Neural cell (in vitro differentiated cells): Measurements from ENCODE around the gene COL19A1. TPM values are rescaled to one million over a fixed set of nuclear protein-coding genes. Genes with fewer than 3 reads are reported as not detected.

Experiments
- H2AFZ ChIP-seq: fragments of 200-600, 300-800 bp; sonication (generic), shearing (Covaris generic); 2 replicates; pipeline ENCODE4 v1.6.0; 2014; ENCODE audit warnings: low read depth, mild to moderate bottlenecking, antibody characterized with exemption, low read length, moderate library complexity
- H3F3A ChIP-seq: fragments of 200-600 bp; shearing (Covaris generic); 2 replicates; pipeline ENCODE4 v1.6.1; 2016; ENCODE audit warnings: mild to moderate bottlenecking, moderate library complexity, mixed read lengths, antibody characterized with exemption, low read length; ENCODE audit not compliant: insufficient read depth, poor library complexity, severe bottlenecking
- H3K27ac ChIP-seq: fragments of 200-600, 300-800 bp; sonication (generic), shearing (Covaris generic); 2 replicates; pipeline ENCODE4 v1.5.1; 2014; ENCODE audit warnings: mild to moderate bottlenecking, low read length, moderate library complexity
- H3K27me3 ChIP-seq: fragments of 300-800, 200-600 bp; sonication (generic), shearing (Covaris generic); 2 replicates; pipeline ENCODE4 v1.6.0; 2014; ENCODE audit warnings: mild to moderate bottlenecking, low read depth, low read length, moderate library complexity; ENCODE audit not compliant: insufficient read depth
- H3K36me3 ChIP-seq: fragments of 300-800, 200-600 bp; sonication (generic), shearing (Covaris generic); 2 replicates; pipeline ENCODE4 v1.5.1; 2014; ENCODE audit warnings: mild to moderate bottlenecking, antibody characterized with exemption, low read length, moderate library complexity; ENCODE audit not compliant: insufficient read depth
- H3K4me2 ChIP-seq: fragments of 300-800, 200-600 bp; sonication (generic), shearing (Covaris generic); 2 replicates; pipeline ENCODE4 v1.6.0; 2014; ENCODE audit warnings: mild to moderate bottlenecking, low read length
- H3K4me3 ChIP-seq: fragments of 300-800, 200-600 bp; sonication (generic), shearing (Covaris generic); 2 replicates; pipeline ENCODE4 v1.5.1; 2014; ENCODE audit warnings: mild to moderate bottlenecking, low read length, moderate library complexity
- H3K79me2 ChIP-seq: fragments of 200-600 bp; shearing (Covaris generic); replicated peaks from 2 replicates; pipeline ENCODE4 v1.6.0; 2014; ENCODE audit warnings: mild to moderate bottlenecking, low read length, moderate library complexity; ENCODE audit not compliant: insufficient read depth
- H3K9ac ChIP-seq: fragments of 300-800, 200-600 bp; sonication (generic), shearing (Covaris generic); 2 replicates; pipeline ENCODE4 v1.6.1; 2016; ENCODE audit warnings: mild to moderate bottlenecking, low read length, mixed read lengths
- H3K9me2 ChIP-seq: fragments of 200-600 bp; shearing (Covaris generic); 2 replicates; pipeline ENCODE4 v1.6.1; 2016; ENCODE audit warnings: mild to moderate bottlenecking, low read length, mixed read lengths; ENCODE audit not compliant: insufficient read depth
- H3K9me3 ChIP-seq: fragments of 200-600, 300-800 bp; sonication (generic), shearing (Covaris generic); 2 replicates; pipeline ENCODE4 v1.6.1; 2016; ENCODE audit warnings: mild to moderate bottlenecking, mixed run types, low read length, moderate library complexity, mixed read lengths
- H4K20me1 ChIP-seq: fragments of 200-600 bp; shearing (Covaris generic); 2 replicates; pipeline ENCODE4 v1.6.1; 2016; ENCODE audit warnings: mild to moderate bottlenecking, mixed run types; ENCODE audit not compliant: insufficient read depth
- CTCF ChIP-seq: fragments of 450-650 bp; IDR thresholded peaks from 2 replicates; pipeline ENCODE4 v1.5.1; 2014; ENCODE audit warnings: antibody characterized with exemption, mild to moderate bottlenecking, moderate library complexity; ENCODE audit not compliant: poor library complexity, severe bottlenecking
- EP300 ChIP-seq: fragments of 450-650 bp; conservative IDR thresholded peaks from 2 replicates; pipeline ENCODE4 v1.6.1; 2014; ENCODE audit warnings: antibody characterized with exemption, mild to moderate bottlenecking, moderate library complexity; ENCODE audit not compliant: poor library complexity, severe bottlenecking
- EZH2 ChIP-seq: fragments of 200-600, 300-800 bp; shearing (Covaris generic), sonication (generic); IDR thresholded peaks from 2 replicates; pipeline ENCODE4 v1.6.1; 2014; ENCODE audit warnings: antibody characterized with exemption, low read length, borderline replicate concordance, mild to moderate bottlenecking; ENCODE audit not compliant: insufficient read depth, poor library complexity, severe bottlenecking
- MXI1 ChIP-seq: fragments of 450-650 bp; conservative IDR thresholded peaks from 2 replicates; pipeline ENCODE4 v1.6.1; 2014; ENCODE audit warnings: antibody characterized with exemption, mild to moderate bottlenecking; ENCODE audit not compliant: poor library complexity, severe bottlenecking
- POLR2AphosphoS5 ChIP-seq: IDR thresholded peaks from 2 replicates; pipeline ENCODE4 v1.6.1; 2012
- RAD21 ChIP-seq: fragments of 450-650 bp; conservative IDR thresholded peaks from 2 replicates; pipeline ENCODE4 v1.6.1; 2014; ENCODE audit warnings: antibody characterized with exemption, mild to moderate bottlenecking, moderate library complexity
- REST ChIP-seq: IDR thresholded peaks from 2 replicates; pipeline ENCODE4 v1.6.1; 2012; ENCODE audit warnings: borderline replicate concordance
- SMC3 ChIP-seq: fragments of 450-650 bp; conservative IDR thresholded peaks from 2 replicates; pipeline ENCODE4 v1.6.1; 2014; ENCODE audit warnings: antibody characterized with exemption, mild to moderate bottlenecking, moderate library complexity; ENCODE audit not compliant: poor library complexity
- TAF1 ChIP-seq: IDR thresholded peaks from 2 replicates; pipeline ENCODE4 v1.6.1; 2012; ENCODE audit warnings: low read depth
- polyA plus RNA-seq: library from polyadenylated mRNA; depleted of rRNA; stranded (reverse); fragments of >200 nt; gene quantifications from 2 replicates; pipeline ENCODE4 v1.2.3, GENCODE V29; 2014

The COL19A1 gene
- polyA plus RNA-seq, 1 donor from 2014 or later = 0.24 TPM

- H3K4me3 ChIP-seq = no peak overlapping the region
- no peaks in the 10 kb centered on the region for H3K79me2 ChIP-seq
- no peak overlapping the region for H3K9ac ChIP-seq
- H2AFZ ChIP-seq = no peak overlapping the region
- TF ChIP-seq MXI1 (no peak), SMC3 (no peak), CTCF (no peak), RAD21 (no peak), TAF1 (no peak), POLR2AphosphoS5 (no peak), REST (no peak), EZH2 (no peak), EP300 (no peak)
- no peaks in the 10 kb centered on the region for H3K27me3 ChIP-seq
- no peaks in the 10 kb centered on the region for H3K9me2 ChIP-seq
- H3K9me3 ChIP-seq = no peaks in the 10 kb centered on the region
- no peak overlapping the region for H3K27ac ChIP-seq
- no peaks in the 10 kb centered on the region for H3K36me3 ChIP-seq
- H3F3A ChIP-seq = no peaks in the 10 kb centered on the region
- H4K20me1 ChIP-seq = no peaks in the 10 kb centered on the region
- H3K4me2 ChIP-seq = no peak overlapping the region
Measured at GRCh38 chr6:70196531-70196930, 330.2 kb downstream of the COL19A1 start.

GRCh38 chr6:70198785-70199184 is 332.4 kb downstream of the COL19A1 start:
- Histone ChIP-seq H3K4me2 (no peak overlapping the region), H3K4me3 (no peak overlapping the region), H3K9me2 (no peaks in the 10 kb centered on the region), H4K20me1 (no peaks in the 10 kb centered on the region), H2AFZ (no peak overlapping the region), H3K27ac (no peak overlapping the region), H3K27me3 (no peaks in the 10 kb centered on the region), H3K36me3 (no peaks in the 10 kb centered on the region), H3K9ac (no peak overlapping the region), H3F3A (no peaks in the 10 kb centered on the region), H3K79me2 (no peaks in the 10 kb centered on the region), H3K9me3 (no peaks in the 10 kb centered on the region)
- TF ChIP-seq MXI1 (no peak), CTCF (no peak), RAD21 (no peak), REST (no peak), SMC3 (no peak), EP300 (no peak), TAF1 (no peak), EZH2 (no peak), POLR2AphosphoS5 (no peak)
